H1 (cell line): ENCODE data around the gene COL28A1. TPM values are rescaled to one million over a fixed set of nuclear protein-coding genes. Genes with fewer than 3 reads are reported as not detected.

Source experiments
- CTCF ChIA-PET: fragments of 300-600 bp; sonication (Branson Sonifier 250); formaldehyde crosslinking; loops from one replicate; lab custom pipeline; 2021; ENCODE audit not compliant: partially characterized antibody; lab: Charles Lee
- POLR2A ChIA-PET: fragments of 300-600 bp; sonication (Branson Sonifier 250); formaldehyde crosslinking; loops from one replicate; lab custom pipeline; 2021; ENCODE audit warnings: inconsistent platforms; ENCODE audit not compliant: partially characterized antibody; lab: Charles Lee
- DNase-seq, 2 experiments: peaks; one replicate each; pipeline versions ENCODE4 v3.0.0 to v3.0.0-alpha.2; 2010 to 2022; ENCODE audit warnings: low spot score in 2 of 2, low read depth in 1 of 2, mixed read lengths in 1 of 2
- FAIRE-seq: peaks from 2 replicates; lab custom pipeline; 2011; peaks lifted over from hg19 to GRCh38; lab: Jason Lieb, UNC
- H2AFZ ChIP-seq: 2 replicates; pipeline ENCODE4 v1.8.1; 2012; ENCODE audit warnings: low read length, inconsistent platforms
- H2AK5ac ChIP-seq: 2 replicates; pipeline ENCODE4 v1.6.1; 2013; ENCODE audit warnings: low read depth, low read length
- H2BK120ac ChIP-seq: replicated peaks from 2 replicates; pipeline ENCODE3; 2013; ENCODE audit warnings: low read depth, low read length, inconsistent platforms
- H2BK12ac ChIP-seq: 2 replicates; pipeline ENCODE4 v1.6.1; 2013; ENCODE audit warnings: low read depth, low read length
- H2BK15ac ChIP-seq: 2 replicates; pipeline ENCODE4 v1.6.1; 2013; ENCODE audit warnings: low read length
- H2BK20ac ChIP-seq: 2 replicates; pipeline ENCODE4 v1.6.1; 2013; ENCODE audit warnings: low read length
- H2BK5ac ChIP-seq: 2 replicates; pipeline ENCODE4 v1.6.1; 2013; ENCODE audit warnings: low read depth, low read length
- H3K14ac ChIP-seq: 2 replicates; pipeline ENCODE4 v1.6.1; 2013; ENCODE audit warnings: inconsistent platforms; ENCODE audit not compliant: insufficient read length
- H3K18ac ChIP-seq: 2 replicates; pipeline ENCODE4 v1.6.1; 2013; ENCODE audit warnings: low read length; ENCODE audit errors: extremely low read depth
- H3K23ac ChIP-seq: 2 replicates; pipeline ENCODE4 v1.6.1; 2013; ENCODE audit warnings: inconsistent platforms; ENCODE audit not compliant: insufficient read length
- H3K23me2 ChIP-seq: 2 replicates; pipeline ENCODE4 v1.6.1; 2013; ENCODE audit warnings: low read depth, low read length
- H3K27ac ChIP-seq: 2 replicates; pipeline ENCODE4 v1.6.1; 2011; ENCODE audit warnings: low read depth, low read length, inconsistent platforms
- H3K27me3 ChIP-seq, 4 experiments: replicated peaks in 1 of 4; 1 replicate in 1 of 4; 2 replicates in 3 of 4; pipeline versions ENCODE4 v1.6.1 to v1.8.1; 2011 to 2013; ENCODE audit warnings: low read length in 3 of 4, mild to moderate bottlenecking in 3 of 4, inconsistent platforms in 2 of 4, mixed read lengths in 2 of 4, moderate library complexity in 1 of 4; ENCODE audit not compliant: control insufficient read depth in 3 of 4, insufficient read depth in 3 of 4; ENCODE audit errors: extremely low read depth in 1 of 4
- H3K36me3 ChIP-seq, 4 experiments: 2 replicates each; pipeline versions ENCODE4 v1.6.1 to v1.8.1; 2011 to 2013; ENCODE audit warnings: mild to moderate bottlenecking in 4 of 4, low read length in 3 of 4, moderate library complexity in 2 of 4, control low read depth in 1 of 4, inconsistent platforms in 1 of 4; ENCODE audit not compliant: insufficient read depth in 4 of 4, control insufficient read depth in 2 of 4
- H3K4ac ChIP-seq: replicated peaks from 2 replicates; pipeline ENCODE3; 2013; ENCODE audit warnings: low read length, low read depth, mixed read lengths, inconsistent platforms; ENCODE audit not compliant: insufficient read length
- H3K4me1 ChIP-seq, 4 experiments: replicated peaks in 1 of 4; 1 replicate in 1 of 4; 2 replicates in 3 of 4; pipeline versions ENCODE4 v1.6.1 to v1.8.1; 2011 to 2013; ENCODE audit warnings: low read length in 3 of 4, inconsistent platforms in 2 of 4, mixed read lengths in 1 of 4; ENCODE audit not compliant: insufficient read depth in 4 of 4, control insufficient read depth in 3 of 4
- H3K4me2 ChIP-seq, 2 experiments: 2 replicates each; pipeline versions ENCODE4 v1.6.1 to v1.8.1; 2011 to 2013; ENCODE audit warnings: low read depth in 2 of 2, low read length in 2 of 2, control low read depth in 1 of 2, inconsistent platforms in 1 of 2, mild to moderate bottlenecking in 1 of 2; ENCODE audit not compliant: insufficient read depth in 1 of 2
- H3K4me3 ChIP-seq, 4 experiments: fragments of 200-600, 300-600 bp in 1 of 4; sonication (generic), shearing (Covaris generic), sonication (Bioruptor Twin) in 1 of 4; 2 replicates each; pipeline versions ENCODE4 v1.5.1 to v1.8.1; 2011 to 2016; ENCODE audit warnings: low read length in 4 of 4, low read depth in 3 of 4, control low read depth in 2 of 4, inconsistent platforms in 2 of 4, mild to moderate bottlenecking in 2 of 4, mixed read lengths in 1 of 4, moderate library complexity in 1 of 4; ENCODE audit not compliant: insufficient read depth in 2 of 4; ENCODE audit errors: extremely low read depth in 1 of 4
- H3K56ac ChIP-seq: replicated peaks from 2 replicates; pipeline ENCODE3; 2013; ENCODE audit warnings: low read depth, mild to moderate bottlenecking, mixed read lengths, low read length, inconsistent platforms; ENCODE audit not compliant: insufficient read length
- H3K79me1 ChIP-seq: 2 replicates; pipeline ENCODE4 v1.6.1; 2013; ENCODE audit warnings: low read depth, low read length, control low read depth
- H3K79me2 ChIP-seq, 2 experiments: 2 replicates each; pipeline versions ENCODE4 v1.6.1 to v1.8.1; 2012 to 2013; ENCODE audit warnings: low read length in 2 of 2, mild to moderate bottlenecking in 2 of 2, inconsistent platforms in 1 of 2; ENCODE audit not compliant: insufficient read depth in 2 of 2, control insufficient read depth in 1 of 2
- H3K9ac ChIP-seq, 4 experiments: replicated peaks in 1 of 4; 1 replicate in 1 of 4; 2 replicates in 3 of 4; pipeline versions ENCODE4 v1.6.1 to v1.8.1; 2011 to 2013; ENCODE audit warnings: low read depth in 3 of 4, low read length in 3 of 4, control low read depth in 2 of 4, mild to moderate bottlenecking in 2 of 4, moderate library complexity in 2 of 4, inconsistent platforms in 1 of 4; ENCODE audit errors: extremely low read depth in 1 of 4
- H3K9me3 ChIP-seq, 2 experiments: 2 replicates each; pipeline versions ENCODE4 v1.6.1 to v1.8.1; 2012 to 2013; ENCODE audit warnings: mild to moderate bottlenecking in 2 of 2, moderate library complexity in 2 of 2, control low read depth in 1 of 2, inconsistent platforms in 1 of 2, low read depth in 1 of 2, low read length in 1 of 2, mixed read lengths in 1 of 2; ENCODE audit not compliant: insufficient read depth in 2 of 2
- H4K20me1 ChIP-seq, 2 experiments: replicated peaks in 1 of 2; 2 replicates each; pipeline versions ENCODE3 to v1.8.1; 2011 to 2013; ENCODE audit warnings: inconsistent platforms in 2 of 2, low read length in 2 of 2, mild to moderate bottlenecking in 1 of 2; ENCODE audit not compliant: insufficient read depth in 2 of 2, control insufficient read depth in 1 of 2
- H4K5ac ChIP-seq: 2 replicates; pipeline ENCODE4 v1.6.1; 2013; ENCODE audit warnings: low read length, low read depth, mixed read lengths, inconsistent platforms; ENCODE audit not compliant: insufficient read length
- H4K8ac ChIP-seq: 2 replicates; pipeline ENCODE4 v1.8.0; 2013; ENCODE audit warnings: mild to moderate bottlenecking, moderate library complexity, low read length, inconsistent platforms; ENCODE audit not compliant: insufficient read depth; ENCODE audit errors: extremely low read depth
- H4K91ac ChIP-seq: replicated peaks from 2 replicates; pipeline ENCODE3; 2013; ENCODE audit warnings: low read length, mixed read lengths, inconsistent platforms; ENCODE audit not compliant: insufficient read length
- BCL11A ChIP-seq, 2 experiments: IDR thresholded peaks; one replicate each; pipeline ENCODE4 v1.6.1; 2011; ENCODE audit warnings: low read depth in 2 of 2, low read length in 2 of 2, mild to moderate bottlenecking in 2 of 2
- CBX8 ChIP-seq: fragments of 300-800, 300-1000 bp; sonication (generic); IDR thresholded peaks from 2 replicates; pipeline ENCODE4 v1.7.1; 2016; ENCODE audit warnings: low read depth, low read length, borderline replicate concordance
- CHD2 ChIP-seq: IDR thresholded peaks from 2 replicates; pipeline ENCODE4 v1.6.1; 2012; ENCODE audit warnings: low read length, improper control_type of control experiment
- CREB1 ChIP-seq: IDR thresholded peaks from 2 replicates; pipeline ENCODE4 v1.6.1; 2012; ENCODE audit warnings: inconsistent platforms
- GTF2F1 ChIP-seq: IDR thresholded peaks from 2 replicates; pipeline ENCODE4 v1.6.1; 2012; ENCODE audit warnings: low read depth, low read length, improper control_type of control experiment, borderline replicate concordance
- KDM1A ChIP-seq: fragments of 200-600, 300-600 bp; sonication (generic); IDR thresholded peaks from 2 replicates; pipeline ENCODE4 v1.7.1; 2016; ENCODE audit warnings: mild to moderate bottlenecking, low read length, borderline replicate concordance
- MAFK ChIP-seq: IDR thresholded peaks from 2 replicates; pipeline ENCODE4 v1.6.1; 2012; ENCODE audit warnings: low read depth, mild to moderate bottlenecking, improper control_type of control experiment, low read length
- MAX ChIP-seq: IDR thresholded peaks from 2 replicates; pipeline ENCODE4 v1.6.1; 2012; ENCODE audit warnings: inconsistent platforms
- NANOG ChIP-seq: IDR thresholded peaks from 2 replicates; pipeline ENCODE4 v1.6.1; 2011; ENCODE audit warnings: low read length, low read depth, mild to moderate bottlenecking, inconsistent platforms; ENCODE audit not compliant: insufficient read depth, poor library complexity, severe bottlenecking
- POU5F1 ChIP-seq: IDR thresholded peaks from 2 replicates; pipeline ENCODE4 v1.6.1; 2011; ENCODE audit warnings: low read depth, mild to moderate bottlenecking, low read length, moderate library complexity
- RAD21 ChIP-seq, 2 experiments: IDR thresholded peaks in 1 of 2; conservative IDR thresholded peaks in 1 of 2; 2 replicates each; pipeline ENCODE4 v1.6.1; 2011; ENCODE audit warnings: low read depth in 2 of 2, low read length in 2 of 2, improper control_type of control experiment in 1 of 2, inconsistent platforms in 1 of 2, mild to moderate bottlenecking in 1 of 2, moderate library complexity in 1 of 2
- TCF12 ChIP-seq: IDR thresholded peaks from 2 replicates; pipeline ENCODE4 v1.6.1; 2011; ENCODE audit warnings: low read depth, mild to moderate bottlenecking, low read length
- TEAD4 ChIP-seq: IDR thresholded peaks from 2 replicates; pipeline ENCODE4 v1.6.1; 2012; ENCODE audit warnings: low read depth, low read length, inconsistent platforms, mixed read lengths
- WGBS, 2 experiments: shearing (Covaris generic) in 1 of 2; methylation state at CpG; one replicate each; pipeline versions ENCODE4 v1.1.6 to v1.1.7; 2013 to 2015; ENCODE audit warnings: low lambda C conversion rate in 2 of 2, mixed read lengths in 2 of 2, inconsistent platforms in 1 of 2, low coverage in 1 of 2, missing lambda C conversion rate in 1 of 2; ENCODE audit not compliant: insufficient replicate concordance in 2 of 2, insufficient coverage in 1 of 2, insufficient read length in 1 of 2; ENCODE audit errors: extremely low coverage in 1 of 2, missing lambda C conversion rate in 1 of 2; 5-methylcytosine and 5-hydroxymethylcytosine counted together
- polyA plus RNA-seq, 7 experiments: library from polyadenylated mRNA; depleted of rRNA in 3 of 7; stranded (reverse) in 5 of 7; unstranded in 2 of 7; fragments of >200 nt in 5 of 7; fragments of 200-250 nt in 2 of 7; gene quantifications; 1 replicate in 5 of 7; 2 replicates in 1 of 7; 4 replicates in 1 of 7; pipeline versions ENCODE4 v1.2.1 to v1.2.3, GENCODE V29; 2011 to 2013; ENCODE audit warnings: missing spikeins in 2 of 7, mixed read lengths in 2 of 7
- total RNA-seq: library from RNA; stranded (reverse); fragmentation: NEBNext Ultra II Directional; extraction: Animal tissue kit (Norgen Biotek cat#: 25700); gene quantifications from 2 replicates; pipeline ENCODE4 v1.2.1, GENCODE V29; 2021

The COL28A1 gene
- total and polyA plus RNA-seq, 2 of the 8 experiments (the other 6 are each of a cell fraction or from before 2014, with no cell fraction given): 0.22 to 0.38 TPM

- CTCF ChIA-PET: no interaction called here
- H2BK5ac ChIP-seq: no peak overlapping the region
- POLR2A ChIA-PET: no interaction called here
- DNase-seq (no peak), FAIRE-seq (no peak)
- H3K14ac ChIP-seq: no peak overlapping the region
- no peak overlapping the region for H3K9ac ChIP-seq
- no peak overlapping the region for H3K56ac ChIP-seq
- no peak overlapping the region for H2BK120ac ChIP-seq
- H3K79me1 ChIP-seq: no peaks in the 10 kb centered on the region
- 77% methylated on average over 3 of the region's 3 CpGs; no CpG with 5 or more reads in 1 of the 2 experiments for WGBS, 2 experiments
- no peak overlapping the region for H2BK15ac ChIP-seq
- H3K23me2 ChIP-seq: no peaks in the 10 kb centered on the region
- peaks cover 0 to 2% of the 10 kb centered on the region in 2 experiments; a peak in 1 of 4 replicates for H3K9me3 ChIP-seq
- no peaks in the 10 kb centered on the region for H4K20me1 ChIP-seq
- no peak overlapping the region for H3K4me3 ChIP-seq
- no peak overlapping the region for H4K8ac ChIP-seq
- no peak overlapping the region for H3K4me2 ChIP-seq
- no peak overlapping the region for H3K23ac ChIP-seq
- H2BK12ac ChIP-seq: no peak overlapping the region
- no peaks in the 10 kb centered on the region for H3K27me3 ChIP-seq
- no peak overlapping the region for H3K4ac ChIP-seq
- no peak for TF ChIP-seq GTF2F1
- no peak for TF ChIP-seq CREB1
- TF ChIP-seq MAFK: no peak
- no peak for TF ChIP-seq CHD2
- no peak for TF ChIP-seq KDM1A
- no peak for TF ChIP-seq TCF12
- TF ChIP-seq NANOG: no peak
- TF ChIP-seq BCL11A (IDR thresholded peaks at IDR 0.05; ENCODE audit: low read depth in 2 of 2, low read length in 2 of 2): no peak
- no peak for TF ChIP-seq RAD21 (IDR thresholded peaks at IDR 0.05 in 1 of 2, conservative IDR thresholded peaks at IDR 0.05 in 1 of 2; ENCODE audit: low read depth in 2 of 2, low read length in 2 of 2)
- no peak for TF ChIP-seq POU5F1
- TF ChIP-seq CBX8: no peak
- no peak for TF ChIP-seq MAX
- TF ChIP-seq TEAD4: no peak
- no peak overlapping the region for H3K27ac ChIP-seq
- no peaks in the 10 kb centered on the region for H3K36me3 ChIP-seq
- no peaks in the 10 kb centered on the region for H3K79me2 ChIP-seq
- no peak overlapping the region for H4K5ac ChIP-seq
- 0 out of 2 replicates have a peak overlapping the region, but pooled peaks have one; percentile 11 for H2AFZ ChIP-seq
- no peak overlapping the region for H3K18ac ChIP-seq
- no peak overlapping the region for H2AK5ac ChIP-seq
- H3K4me1 ChIP-seq: no peaks in the 10 kb centered on the region
- H2BK20ac ChIP-seq: no peak overlapping the region
- no peak overlapping the region for H4K91ac ChIP-seq
These were observed 199.8 kb downstream of the COL28A1 start for GRCh38 chr7:7335909-7336308.
